Liver (tissue), 9 donors: ENCODE data around the gene IGF2. TPM values are rescaled to one million over a fixed set of nuclear protein-coding genes. Genes with fewer than 3 reads are reported as not detected.

Experiments used
- DNase-seq: peaks from one replicate; pipeline ENCODE4 v3.0.0-alpha.2; 2017; ENCODE audit warnings: low spot score
- H3K27ac ChIP-seq, 2 donors: one replicate each; pipeline ENCODE4 v1.7.0; 2013; ENCODE audit warnings: inconsistent platforms in 2 of 2, low read length in 2 of 2, control low read depth in 1 of 2, low read depth in 1 of 2, mild to moderate bottlenecking in 1 of 2
- H3K27me3 ChIP-seq, 4 donors: one replicate each; pipeline versions ENCODE4 v1.6.1 to v1.7.0; 2013; ENCODE audit warnings: low read length in 3 of 4, inconsistent platforms in 1 of 4, mild to moderate bottlenecking in 1 of 4, moderate library complexity in 1 of 4; ENCODE audit not compliant: control insufficient read depth in 4 of 4, insufficient read depth in 4 of 4
- H3K36me3 ChIP-seq, 4 donors: one replicate each; pipeline versions ENCODE4 v1.6.1 to v1.7.0; 2013; ENCODE audit warnings: low read length in 3 of 4, mild to moderate bottlenecking in 3 of 4, low read depth in 1 of 4, moderate library complexity in 1 of 4; ENCODE audit not compliant: control insufficient read depth in 4 of 4, insufficient read depth in 3 of 4
- H3K4me1 ChIP-seq, 4 donors: one replicate each; pipeline versions ENCODE4 v1.6.1 to v1.7.0; 2013; ENCODE audit warnings: low read length in 3 of 4, mild to moderate bottlenecking in 3 of 4, moderate library complexity in 1 of 4; ENCODE audit not compliant: control insufficient read depth in 4 of 4, insufficient read depth in 4 of 4
- H3K4me3 ChIP-seq, 3 donors: one replicate each; pipeline versions ENCODE4 v1.6.1 to v1.7.0; 2013; ENCODE audit warnings: low read length in 3 of 3, control low read depth in 1 of 3, low read depth in 1 of 3, mild to moderate bottlenecking in 1 of 3
- H3K9ac ChIP-seq, 2 donors: one replicate each; pipeline ENCODE4 v1.7.0; 2013; ENCODE audit warnings: low read length in 2 of 2, mild to moderate bottlenecking in 2 of 2, moderate library complexity in 2 of 2, control low read depth in 1 of 2, low read depth in 1 of 2
- H3K9me3 ChIP-seq, 4 donors: one replicate each; pipeline versions ENCODE4 v1.6.1 to v1.7.0; 2013; ENCODE audit warnings: low read length in 3 of 4; ENCODE audit not compliant: control insufficient read depth in 4 of 4
- CTCF ChIP-seq: fragments of 150-350 bp; IDR thresholded peaks from 2 replicates; pipeline ENCODE4 v1.5.1; 2017; ENCODE audit warnings: improper control_type of control experiment, low read depth, low read length; ENCODE audit not compliant: missing input control
- FOXA1 ChIP-seq: IDR thresholded peaks from 2 replicates; pipeline ENCODE4 v1.6.1; 2016; ENCODE audit warnings: antibody characterized with exemption
- GABPA ChIP-seq, 2 donors: IDR thresholded peaks in 1 of 2; conservative IDR thresholded peaks in 1 of 2; 2 replicates each; pipeline ENCODE4 v1.6.1; 2016; ENCODE audit warnings: antibody characterized with exemption in 2 of 2, mild to moderate bottlenecking in 1 of 2, moderate library complexity in 1 of 2
- NR2F2 ChIP-seq: IDR thresholded peaks from 2 replicates; pipeline ENCODE4 v1.6.1; 2016; ENCODE audit warnings: antibody characterized with exemption
- RAD21 ChIP-seq, 2 donors: IDR thresholded peaks; 2 replicates each; pipeline ENCODE4 v1.6.1; 2016; ENCODE audit warnings: antibody characterized with exemption in 2 of 2, mild to moderate bottlenecking in 2 of 2
- REST ChIP-seq: IDR thresholded peaks from 2 replicates; pipeline ENCODE4 v1.6.1; 2016; ENCODE audit warnings: antibody characterized with exemption, mild to moderate bottlenecking
- TAF1 ChIP-seq: conservative IDR thresholded peaks from 2 replicates; pipeline ENCODE4 v1.6.1; 2016; ENCODE audit warnings: antibody characterized with exemption, mild to moderate bottlenecking
- YY1 ChIP-seq: IDR thresholded peaks from 2 replicates; pipeline ENCODE4 v1.6.1; 2016; ENCODE audit warnings: antibody characterized with exemption, mild to moderate bottlenecking
- ZBTB33 ChIP-seq: IDR thresholded peaks from 2 replicates; pipeline ENCODE4 v1.6.1; 2016; ENCODE audit warnings: antibody characterized with exemption
- WGBS: extraction: QIAGEN DNeasy Blood & Tissue Kit; methylation state at CpG from one replicate; pipeline ENCODE4 v1.1.7; 2013; 5-methylcytosine and 5-hydroxymethylcytosine counted together
- polyA plus RNA-seq, 2 donors: library from polyadenylated mRNA; stranded (reverse) in 1 of 2; unstranded in 1 of 2; fragments of 200-250 nt in 1 of 2; fragments of >200 nt in 1 of 2; fragmentation: Nextera tagmentation in 1 of 2; extraction: Ambion mirVana in 1 of 2; gene quantifications; one replicate each; pipeline versions ENCODE4 v1.2.1 to v1.2.3, GENCODE V29; 2013 to 2015
- total RNA-seq, 2 donors: library from RNA; depleted of rRNA; stranded (reverse); fragments of >200 nt; gene quantifications; one replicate each; pipeline ENCODE4 v1.2.3, GENCODE V29; 2014
- donor health status: healthy.
- donor health status: healthy.
- donor health status: healthy.
- donor health status: healthy.
- donor health status: healthy.

The IGF2 gene
- total and polyA plus RNA-seq, 4 donors = 70.5 to 1,440 (median 192) TPM

- no peak for TF ChIP-seq TAF1
- TF ChIP-seq FOXA1 = no peak
- no peak for TF ChIP-seq RAD21 (IDR thresholded peaks at IDR 0.05)
- no peak for TF ChIP-seq CTCF
- TF ChIP-seq NR2F2 = no peak
- TF ChIP-seq REST = no peak
- TF ChIP-seq ZBTB33 = no peak
- Histone ChIP-seq H3K9ac (no peak overlapping the region), H3K4me1 (peaks cover 5 to 8% (median 6%) of the 10 kb centered on the region in 4 donors), H3K27ac (no peak overlapping the region), H3K27me3 (no peaks in the 10 kb centered on the region), H3K36me3 (no peaks in the 10 kb centered on the region), H3K4me3 (no peak overlapping the region), H3K9me3 (no peaks in the 10 kb centered on the region)
- WGBS = 80% methylated on average over 25 of the region's 25 CpGs
- peak; percentile 83 for DNase-seq
Observed at GRCh38 chr11:2100361-2101170, 38.6 kb downstream of the IGF2 start.

GRCh38 chr11:2099516-2100349, 39.5 kb downstream of the IGF2 start:
- Histone ChIP-seq H3K9me3 (no peaks in the 10 kb centered on the region), H3K4me1 (peaks cover 5 to 8% (median 6%) of the 10 kb centered on the region in 4 donors), H3K36me3 (no peaks in the 10 kb centered on the region), H3K27me3 (no peaks in the 10 kb centered on the region), H3K9ac (no peak overlapping the region), H3K4me3 (no peak overlapping the region), H3K27ac (no peak overlapping the region)
- TF ChIP-seq RAD21 (IDR thresholded peaks at IDR 0.05) = no peak
- TF ChIP-seq GABPA (IDR thresholded peaks at IDR 0.05 in 1 of 2, conservative IDR thresholded peaks at IDR 0.05 in 1 of 2) = no peak
- TF ChIP-seq NR2F2 = no peak
- no peak for TF ChIP-seq YY1
- peak; percentile 60 for DNase-seq
- WGBS = 80% methylated on average over 20 of the region's 20 CpGs
